SK-N-SH treated with all-trans-retinoic acid at 6 μM for 48 hours (cell line): ENCODE measurements around the gene MIOX.

ENCODE experiments used
- ARNTL ChIP-seq: fragments of 450-650 bp; formaldehyde crosslinking; IDR thresholded peaks from 2 replicates; pipeline ENCODE4 v1.5.0; 2020; ENCODE audit warnings: low read depth, mild to moderate bottlenecking, moderate library complexity, borderline replicate concordance
- CREB5 ChIP-seq: fragments of 250-450 bp; sonication (Bioruptor Pico); IDR thresholded peaks from 2 replicates; pipeline ENCODE4 v1.5.1; 2020; ENCODE audit warnings: low read depth, mild to moderate bottlenecking, moderate library complexity
- ISL1 ChIP-seq: fragments of 250-450 bp; sonication (Bioruptor Pico); IDR thresholded peaks from 2 replicates; pipeline ENCODE4 v2.1.2; 2022; ENCODE audit warnings: mild to moderate bottlenecking, moderate library complexity
- OSR1 ChIP-seq: fragments of 250-450 bp; sonication (Bioruptor Pico); IDR thresholded peaks from 2 replicates; pipeline ENCODE4 v1.8.0; 2022; ENCODE audit warnings: moderate library complexity, mild to moderate bottlenecking, inconsistent platforms
- PATZ1 ChIP-seq: fragments of 250-450 bp; sonication (Bioruptor Pico); IDR thresholded peaks from 2 replicates; pipeline ENCODE4 v1.8.0; 2020; ENCODE audit warnings: mild to moderate bottlenecking, moderate library complexity, borderline replicate concordance
- RARB ChIP-seq: fragments of 250-450 bp; sonication (Bioruptor Pico); IDR thresholded peaks from 2 replicates; pipeline ENCODE4 v1.8.0; 2021; ENCODE audit warnings: mild to moderate bottlenecking, moderate library complexity
- SNAI2 ChIP-seq: fragments of 250-450 bp; sonication (Bioruptor Pico); IDR thresholded peaks from 2 replicates; pipeline ENCODE4 v1.5.0; 2020; ENCODE audit warnings: mild to moderate bottlenecking, moderate library complexity
- TCF4 ChIP-seq: fragments of 250-450 bp; sonication (Bioruptor Pico); IDR thresholded peaks from 2 replicates; pipeline ENCODE4 v1.8.0; 2021; ENCODE audit warnings: mild to moderate bottlenecking, moderate library complexity, borderline replicate concordance
- TSHZ2 ChIP-seq: fragments of 250-450 bp; sonication (Bioruptor Pico); IDR thresholded peaks from 2 replicates; pipeline ENCODE4 v1.5.0; 2020; ENCODE audit warnings: mild to moderate bottlenecking, moderate library complexity
- ZFP3 ChIP-seq: fragments of 250-450 bp; sonication (Bioruptor Pico); IDR thresholded peaks from 2 replicates; pipeline ENCODE4 v1.5.0; 2020; ENCODE audit warnings: mild to moderate bottlenecking, moderate library complexity
- ZNF565 ChIP-seq: fragments of 450-650 bp; formaldehyde crosslinking; conservative IDR thresholded peaks from 2 replicates; pipeline ENCODE4 v1.5.0; 2020; ENCODE audit warnings: low read depth, mild to moderate bottlenecking, moderate library complexity
- ZNF70 ChIP-seq: fragments of 450-650 bp; formaldehyde crosslinking; IDR thresholded peaks from 2 replicates; pipeline ENCODE4 v1.5.0; 2020; ENCODE audit warnings: mild to moderate bottlenecking, moderate library complexity
- ZNF8 ChIP-seq: fragments of 450-650 bp; formaldehyde crosslinking; IDR thresholded peaks from 2 replicates; pipeline ENCODE4 v1.5.0; 2020; ENCODE audit warnings: mild to moderate bottlenecking, moderate library complexity

GRCh38 chr22:50465066-50465930, 21.4 kb upstream of the MIOX start:
- TF ChIP-seq ZFP3: no peak
- no peak for TF ChIP-seq ZNF565 (CRISPR knock-in tag)
- TF ChIP-seq SNAI2 (CRISPR knock-in tag): no peak
- no peak for TF ChIP-seq PATZ1 (CRISPR knock-in tag)
- no peak for TF ChIP-seq ZNF8 (CRISPR knock-in tag)
- TF ChIP-seq ISL1 (CRISPR knock-in tag): no peak
- no peak for TF ChIP-seq CREB5 (CRISPR knock-in tag)
- TF ChIP-seq RARB (CRISPR knock-in tag): no peak
- TF ChIP-seq TCF4 (CRISPR knock-in tag): no peak
- TF ChIP-seq ZNF70: no peak
- TF ChIP-seq ARNTL: no peak
- TF ChIP-seq OSR1 (CRISPR knock-in tag): no peak
- no peak for TF ChIP-seq TSHZ2
